ENCODE results near the gene COA5.

The COA5 gene

GRCh38 chr2:98556344-98557033, 51.8 kb downstream of the COA5 start:
- TF ChIP-seq REST (IDR thresholded peaks at IDR 0.05; ENCODE audit: insufficient read depth in 1 of 2, low read depth in 2 of 2, low read length in 2 of 2) (no peak), SIN3A (IDR thresholded peaks at IDR 0.05; ENCODE audit: borderline replicate concordance, insufficient read depth, low read length) (no peak), POLR2AphosphoS5 (IDR thresholded peaks at IDR 0.05; ENCODE audit: low read depth, low read length) (no peak), TAF1 (IDR thresholded peaks at IDR 0.05; ENCODE audit: borderline replicate concordance, insufficient read depth, low read length) (no peak), FOXP2 (optimal IDR thresholded peaks at IDR 0.05; ENCODE audit: borderline replicate concordance, extremely low read depth, extremely low read length, insufficient read depth) (no peak)

- no peak for TF ChIP-seq SIN3A (IDR thresholded peaks at IDR 0.05; ENCODE audit: borderline replicate concordance, insufficient read depth, low read length)
- TF ChIP-seq TAF1 (IDR thresholded peaks at IDR 0.05; ENCODE audit: borderline replicate concordance, insufficient read depth, low read length) = no peak
- TF ChIP-seq FOXP2 (optimal IDR thresholded peaks at IDR 0.05; ENCODE audit: borderline replicate concordance, extremely low read depth, extremely low read length, insufficient read depth) = no peak
- TF ChIP-seq REST (IDR thresholded peaks at IDR 0.05; ENCODE audit: insufficient read depth in 1 of 2, low read depth in 2 of 2, low read length in 2 of 2) = no peak
- TF ChIP-seq POLR2AphosphoS5 (IDR thresholded peaks at IDR 0.05; ENCODE audit: low read depth, low read length) = no peak
These were observed 52.6 kb downstream of the COA5 start for GRCh38 chr2:98555696-98556095.

- TF ChIP-seq SIN3A (IDR thresholded peaks at IDR 0.05; ENCODE audit: borderline replicate concordance, insufficient read depth, low read length) = no peak
- no peak for TF ChIP-seq TAF1 (IDR thresholded peaks at IDR 0.05; ENCODE audit: borderline replicate concordance, insufficient read depth, low read length)
- no peak for TF ChIP-seq REST (IDR thresholded peaks at IDR 0.05; ENCODE audit: insufficient read depth in 1 of 2, low read depth in 2 of 2, low read length in 2 of 2)
- TF ChIP-seq FOXP2 (optimal IDR thresholded peaks at IDR 0.05; ENCODE audit: borderline replicate concordance, extremely low read depth, extremely low read length, insufficient read depth) = no peak
These were observed 54.0 kb downstream of the COA5 start for GRCh38 chr2:98554116-98554861.

GRCh38 chr2:98552499-98553179, 55.7 kb downstream of the COA5 start:
- TF ChIP-seq SIN3A (IDR thresholded peaks at IDR 0.05; ENCODE audit: borderline replicate concordance, insufficient read depth, low read length) (no peak), REST (IDR thresholded peaks at IDR 0.05; ENCODE audit: insufficient read depth in 1 of 2, low read depth in 2 of 2, low read length in 2 of 2) (no peak), POLR2AphosphoS5 (IDR thresholded peaks at IDR 0.05; ENCODE audit: low read depth, low read length) (no peak), FOXP2 (optimal IDR thresholded peaks at IDR 0.05; ENCODE audit: borderline replicate concordance, extremely low read depth, extremely low read length, insufficient read depth) (no peak), TAF1 (IDR thresholded peaks at IDR 0.05; ENCODE audit: borderline replicate concordance, insufficient read depth, low read length) (no peak)

Measured in PFSK-1 (cell line).